IMR-90 (cell line): Measurements from ENCODE around the gene RFX4. TPM values are rescaled to one million over a fixed set of nuclear protein-coding genes. Genes with fewer than 3 reads are reported as not detected.

Experiments
- ATAC-seq: fragments of 200-7000 bp; cut with Tn5 transposase; 2 replicates; pipeline ENCODE4 v1.9.1; 2020; ENCODE audit warnings: low read depth, mild to moderate bottlenecking, moderate library complexity
- BruUV-seq: library from RNA; stranded (reverse); fragments of 400-500 nt; replicated peaks from 2 replicates; lab custom pipeline; 2021; lab: Mats Ljungman, UMichigan
- CTCF ChIA-PET: fragments of 300-600 bp; formaldehyde crosslinking; extraction: SDS; loops from one replicate; lab custom pipeline; 2021; ENCODE audit warnings: antibody characterized with exemption; lab: Yijun Ruan, JAX
- POLR2A ChIA-PET: fragments of 300-600 bp; sonication (Branson Sonifier 250); formaldehyde crosslinking; loops from one replicate; lab custom pipeline; 2022; ENCODE audit warnings: antibody characterized with exemption; ENCODE audit not compliant: unreplicated experiment; lab: Charles Lee
- DNase-seq: peaks from one replicate; pipeline ENCODE4 v3.0.0; 2013
- H2AFZ ChIP-seq: replicated peaks from 2 replicates; pipeline ENCODE3; 2013; ENCODE audit warnings: low read length, mild to moderate bottlenecking; ENCODE audit not compliant: poor library complexity
- H2AK5ac ChIP-seq: 2 replicates; pipeline ENCODE4 v1.6.1; 2013; ENCODE audit warnings: low read depth, low read length, inconsistent platforms
- H2AK9ac ChIP-seq: replicated peaks from 2 replicates; pipeline ENCODE3; 2013; ENCODE audit warnings: mild to moderate bottlenecking, low read depth, low read length, moderate library complexity; ENCODE audit not compliant: poor library complexity
- H2BK120ac ChIP-seq: 2 replicates; pipeline ENCODE4 v1.6.1; 2013; ENCODE audit warnings: low read depth, low read length, inconsistent platforms
- H2BK15ac ChIP-seq: 3 replicates; pipeline ENCODE4 v1.6.1; 2013; ENCODE audit warnings: low read depth, low read length, inconsistent platforms
- H2BK20ac ChIP-seq: 2 replicates; pipeline ENCODE4 v1.6.1; 2013; ENCODE audit warnings: low read depth, mild to moderate bottlenecking, inconsistent platforms, low read length, moderate library complexity
- H2BK5ac ChIP-seq: 2 replicates; pipeline ENCODE4 v1.6.1; 2013; ENCODE audit warnings: mild to moderate bottlenecking, low read depth, low read length, inconsistent platforms; ENCODE audit not compliant: poor library complexity, severe bottlenecking
- H3K14ac ChIP-seq: replicated peaks from 2 replicates; pipeline ENCODE4 v1.6.1; 2013; ENCODE audit warnings: low read depth, low read length, inconsistent platforms
- H3K18ac ChIP-seq: 2 replicates; pipeline ENCODE4 v1.6.1; 2013; ENCODE audit warnings: low read depth, low read length, control low read depth
- H3K23ac ChIP-seq: 2 replicates; pipeline ENCODE4 v1.6.1; 2013; ENCODE audit warnings: low read depth, low read length, inconsistent platforms
- H3K27ac ChIP-seq: 2 replicates; pipeline ENCODE4 v1.5.1; 2013; ENCODE audit warnings: mild to moderate bottlenecking, control low read depth, low read length; ENCODE audit not compliant: insufficient read depth
- H3K27me3 ChIP-seq: 2 replicates; pipeline ENCODE4 v1.6.1; 2013; ENCODE audit warnings: low read length; ENCODE audit not compliant: control insufficient read depth, insufficient read depth
- H3K36me3 ChIP-seq: 2 replicates; pipeline ENCODE4 v1.6.1; 2013; ENCODE audit warnings: low read length, mixed read lengths; ENCODE audit not compliant: control insufficient read depth, insufficient read depth
- H3K4ac ChIP-seq: 2 replicates; pipeline ENCODE4 v1.6.1; 2013; ENCODE audit warnings: low read depth, low read length, inconsistent platforms
- H3K4me1 ChIP-seq: 2 replicates; pipeline ENCODE4 v1.6.1; 2013; ENCODE audit warnings: low read length, mixed read lengths; ENCODE audit not compliant: control insufficient read depth, insufficient read depth
- H3K4me2 ChIP-seq: 2 replicates; pipeline ENCODE4 v1.6.1; 2013; ENCODE audit warnings: low read depth, mild to moderate bottlenecking, control low read depth, low read length, moderate library complexity
- H3K4me3 ChIP-seq: 2 replicates; pipeline ENCODE4 v1.5.1; 2013; ENCODE audit warnings: low read depth, mild to moderate bottlenecking, control low read depth, low read length, moderate library complexity; ENCODE audit not compliant: insufficient read depth
- H3K56ac ChIP-seq: 2 replicates; pipeline ENCODE4 v1.6.1; 2013; ENCODE audit warnings: low read length, inconsistent platforms; ENCODE audit not compliant: insufficient read depth; ENCODE audit errors: extremely low read depth
- H3K79me1 ChIP-seq, 2 experiments: 2 replicates each; pipeline ENCODE4 v1.6.1; 2013; ENCODE audit warnings: low read length in 2 of 2, inconsistent platforms in 1 of 2, low read depth in 1 of 2
- H3K9ac ChIP-seq: 2 replicates; pipeline ENCODE4 v1.6.1; 2013; ENCODE audit warnings: low read depth, low read length, control low read depth
- H3K9me1 ChIP-seq: 2 replicates; pipeline ENCODE4 v1.6.1; 2013; ENCODE audit warnings: low read length, inconsistent platforms; ENCODE audit not compliant: insufficient read depth
- H3K9me3 ChIP-seq: 2 replicates; pipeline ENCODE4 v1.6.1; 2013; ENCODE audit warnings: low read length; ENCODE audit not compliant: control insufficient read depth, insufficient read depth
- H4K20me1 ChIP-seq: 2 replicates; pipeline ENCODE4 v1.6.1; 2013; ENCODE audit warnings: low read length, inconsistent platforms; ENCODE audit not compliant: insufficient read depth
- H4K5ac ChIP-seq: 2 replicates; pipeline ENCODE4 v1.6.1; 2013; ENCODE audit warnings: mild to moderate bottlenecking, low read depth, low read length, control low read depth
- H4K8ac ChIP-seq, 2 experiments: 2 replicates each; pipeline ENCODE4 v1.6.1; 2013; ENCODE audit warnings: low read depth in 2 of 2, low read length in 2 of 2, control low read depth in 1 of 2, inconsistent platforms in 1 of 2
- H4K91ac ChIP-seq: 2 replicates; pipeline ENCODE4 v1.6.1; 2013; ENCODE audit warnings: low read depth, low read length, inconsistent platforms; ENCODE audit not compliant: insufficient read depth
- CEBPB ChIP-seq: IDR thresholded peaks from 2 replicates; pipeline ENCODE4 v1.6.1; 2012; ENCODE audit warnings: low read depth, low read length, improper control_type of control experiment
- ELK1 ChIP-seq: fragments of 150-350 bp; IDR thresholded peaks from 2 replicates; pipeline ENCODE4 v1.6.1; 2016; ENCODE audit warnings: low read depth, mild to moderate bottlenecking, low read length, moderate library complexity, borderline replicate concordance
- FOS ChIP-seq: fragments of 150-350 bp; IDR thresholded peaks from 2 replicates; pipeline ENCODE4 v1.6.1; 2016; ENCODE audit warnings: low read depth, low read length
- NFE2L2 ChIP-seq: fragments of 150-350 bp; IDR thresholded peaks from 2 replicates; pipeline ENCODE4 v1.6.1; 2016; ENCODE audit warnings: low read depth, mild to moderate bottlenecking, low read length
- RAD21 ChIP-seq: IDR thresholded peaks from 2 replicates; pipeline ENCODE4 v1.6.1; 2012; ENCODE audit warnings: low read length, improper control_type of control experiment
- RCOR1 ChIP-seq: IDR thresholded peaks from 2 replicates; pipeline ENCODE4 v1.6.1; 2012; ENCODE audit warnings: mild to moderate bottlenecking, low read length, improper control_type of control experiment; ENCODE audit not compliant: insufficient replicate concordance
- SMC3 ChIP-seq: fragments of 150-350 bp; IDR thresholded peaks from 2 replicates; pipeline ENCODE4 v1.6.1; 2016; ENCODE audit warnings: low read depth, mild to moderate bottlenecking, antibody characterized with exemption, low read length, moderate library complexity
- USF2 ChIP-seq: fragments of 150-350 bp; IDR thresholded peaks from 2 replicates; pipeline ENCODE4 v1.6.1; 2017; ENCODE audit warnings: mild to moderate bottlenecking, antibody characterized with exemption, low read length, low read depth
- dilution Hi-C: fragments of 300-500 bp; cut with HindIII; formaldehyde crosslinking; loops from one replicate; pipeline ENCODE4 v1.14.3; 2018; ENCODE audit warnings: low sequenced_read_pairs; ENCODE audit not compliant: unreplicated experiment
- in situ Hi-C: fragments of 300-500 bp; cut with MboI; formaldehyde crosslinking; loops from 3 replicates; pipeline ENCODE4 v1.14.3; 2019; ENCODE audit warnings: low sequenced_read_pairs, inconsistent platforms, mixed read lengths
- intact Hi-C: fragments of 100-400 bp; cut with micrococcal nuclease; formaldehyde crosslinking; loops from 2 replicates; pipeline ENCODE4 v1.10.0; 2022
- polyA plus RNA-seq, 3 experiments: library from polyadenylated mRNA; depleted of rRNA; stranded (reverse); fragments of >200 nt; gene quantifications; 2 replicates each; pipeline ENCODE4 v1.2.3, GENCODE V29; 2012; ENCODE audit warnings: low replicate concordance in 1 of 3
- total RNA-seq: library from RNA; depleted of rRNA; stranded (reverse); fragments of >200 nt; gene quantifications from 2 replicates; pipeline ENCODE4 v1.2.3, GENCODE V29; 2012
- TF ChIP-seq, protein P1 (sequence below): conservative IDR thresholded peaks from 2 replicates; pipeline ENCODE4 v1.5.1; 2012; ENCODE audit warnings: mild to moderate bottlenecking, low read depth, low read length, improper control_type of control experiment

Gene RFX4
- total and polyA plus RNA-seq, 2 of the 4 experiments (the other 2 are of a cell fraction), result not detected

DNA sequence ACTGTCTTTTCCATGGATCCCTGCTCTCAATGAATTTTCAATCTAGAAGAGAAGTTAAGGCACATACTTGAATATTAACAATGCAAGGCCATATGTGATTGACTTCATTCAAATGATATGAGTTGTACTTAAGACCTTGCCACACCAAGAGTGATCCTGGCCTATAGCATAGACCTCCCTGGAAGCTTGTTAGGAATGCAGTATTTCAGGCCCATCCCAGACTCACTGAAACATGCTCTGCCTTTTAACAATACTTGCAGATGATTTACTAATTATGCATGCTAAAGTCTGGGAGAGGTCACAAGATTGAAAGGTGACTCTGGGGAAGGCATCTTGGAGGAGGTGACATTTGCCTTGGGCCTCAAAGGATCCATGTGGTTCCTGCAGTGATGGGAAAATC lies 43.2 kb downstream of the RFX4 start:
- POLR2A ChIA-PET, result no interaction called here
- TF ChIP-seq NFE2L2 (no peak), FOS (no peak), ELK1 (no peak), RAD21 (no peak), CEBPB (no peak), RCOR1 (no peak), USF2 (no peak), SMC3 (no peak)
- TF ChIP-seq, protein P1, sequence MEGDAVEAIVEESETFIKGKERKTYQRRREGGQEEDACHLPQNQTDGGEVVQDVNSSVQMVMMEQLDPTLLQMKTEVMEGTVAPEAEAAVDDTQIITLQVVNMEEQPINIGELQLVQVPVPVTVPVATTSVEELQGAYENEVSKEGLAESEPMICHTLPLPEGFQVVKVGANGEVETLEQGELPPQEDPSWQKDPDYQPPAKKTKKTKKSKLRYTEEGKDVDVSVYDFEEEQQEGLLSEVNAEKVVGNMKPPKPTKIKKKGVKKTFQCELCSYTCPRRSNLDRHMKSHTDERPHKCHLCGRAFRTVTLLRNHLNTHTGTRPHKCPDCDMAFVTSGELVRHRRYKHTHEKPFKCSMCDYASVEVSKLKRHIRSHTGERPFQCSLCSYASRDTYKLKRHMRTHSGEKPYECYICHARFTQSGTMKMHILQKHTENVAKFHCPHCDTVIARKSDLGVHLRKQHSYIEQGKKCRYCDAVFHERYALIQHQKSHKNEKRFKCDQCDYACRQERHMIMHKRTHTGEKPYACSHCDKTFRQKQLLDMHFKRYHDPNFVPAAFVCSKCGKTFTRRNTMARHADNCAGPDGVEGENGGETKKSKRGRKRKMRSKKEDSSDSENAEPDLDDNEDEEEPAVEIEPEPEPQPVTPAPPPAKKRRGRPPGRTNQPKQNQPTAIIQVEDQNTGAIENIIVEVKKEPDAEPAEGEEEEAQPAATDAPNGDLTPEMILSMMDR, result no peak

More for the DNA sequence above, 43.2 kb downstream of the RFX4 start:
- Histone ChIP-seq H2BK5ac (no peak overlapping the region), H4K20me1 (no peaks in the 10 kb centered on the region), H2AK9ac (no peak overlapping the region), H3K9ac (no peak overlapping the region), H2AFZ (no peak overlapping the region), H3K9me1 (no peaks in the 10 kb centered on the region), H2BK20ac (no peak overlapping the region), H2AK5ac (no peak overlapping the region), H3K4me2 (no peak overlapping the region), H3K4me1 (no peaks in the 10 kb centered on the region), H2BK15ac (no peak overlapping the region), H3K27ac (no peak overlapping the region), H3K4ac (no peak overlapping the region), H4K5ac (no peak overlapping the region), H3K56ac (no peak overlapping the region), H4K91ac (no peak overlapping the region), H2BK120ac (no peak overlapping the region), H3K4me3 (no peak overlapping the region), H3K36me3 (no peaks in the 10 kb centered on the region), H4K8ac (no peak overlapping the region), H3K9me3 (no peaks in the 10 kb centered on the region; the same call in 1 of the 2 replicates), H3K14ac (no peak overlapping the region), H3K18ac (no peak overlapping the region), H3K79me1 (no peaks in the 10 kb centered on the region), H3K27me3 (no peaks in the 10 kb centered on the region), H3K23ac (no peak overlapping the region)
- dilution Hi-C loops (no loop called here), intact Hi-C loops (no loop called here), in situ Hi-C loops (no loop called here)
- BruUV-seq, result no TSS peak
- ATAC-seq, result no peak
- CTCF ChIA-PET, result no interaction called here
- no peak for DNase-seq
